Mesenteric fat pad (tissue), 1 donor: ENCODE measurements around the gene ARNT2. TPM values are rescaled to one million over a fixed set of nuclear protein-coding genes. Genes with fewer than 3 reads are reported as not detected.
"Not testable (repeated sequence)": the region's sequence is repeated elsewhere in the genome, so short reads cannot be mapped to it uniquely, and the experiment has no call there.

ENCODE experiments used
- DNase-seq: peaks from one replicate; pipeline ENCODE4 v3.0.0-alpha.2; 2020; ENCODE audit warnings: low spot score
- microRNA-seq: library from miRNA; unstranded; fragments of <30 nt; microRNA quantifications from one replicate; pipeline ENCODE4 v1.2.0, GENCODE V29; 2020; ENCODE audit warnings: borderline number of aligned reads
- total RNA-seq: library from RNA; stranded (reverse); fragmentation: NEBNext Ultra II Directional; extraction: Animal tissue kit (Norgen Biotek cat#: 25700); gene quantifications from one replicate; pipeline ENCODE4 v1.2.1, GENCODE V29; 2021
- donor health status: DM: yes; HTN: yes; CAD: no.

ARNT2 gene
- total RNA-seq, 1 donor from 2014 or later = 1.8 TPM

DNA sequence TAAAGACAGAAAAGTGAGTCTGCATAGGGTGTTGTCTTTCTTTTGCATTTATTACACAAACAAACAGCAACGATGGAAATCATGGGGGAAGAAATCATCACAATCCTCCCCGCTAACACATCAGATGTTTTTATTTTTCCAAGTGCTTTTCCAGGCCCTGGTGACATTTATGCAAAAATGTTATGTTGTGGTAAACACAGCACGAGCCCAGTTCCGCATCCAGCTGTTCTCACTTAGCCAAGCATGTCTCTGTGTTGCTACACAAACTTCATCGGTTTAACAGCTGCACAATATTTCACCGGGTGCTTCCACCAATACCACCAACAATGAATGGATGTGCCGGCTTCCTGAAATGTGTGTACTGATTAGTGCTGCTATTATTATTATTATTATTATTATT, 237.2 kb downstream of the ARNT2 start:
- no peak for DNase-seq

- DNase-seq = no peak
Observed at GRCh38 chr15:80643431-80643951, 239.3 kb downstream of the ARNT2 start.

DNA sequence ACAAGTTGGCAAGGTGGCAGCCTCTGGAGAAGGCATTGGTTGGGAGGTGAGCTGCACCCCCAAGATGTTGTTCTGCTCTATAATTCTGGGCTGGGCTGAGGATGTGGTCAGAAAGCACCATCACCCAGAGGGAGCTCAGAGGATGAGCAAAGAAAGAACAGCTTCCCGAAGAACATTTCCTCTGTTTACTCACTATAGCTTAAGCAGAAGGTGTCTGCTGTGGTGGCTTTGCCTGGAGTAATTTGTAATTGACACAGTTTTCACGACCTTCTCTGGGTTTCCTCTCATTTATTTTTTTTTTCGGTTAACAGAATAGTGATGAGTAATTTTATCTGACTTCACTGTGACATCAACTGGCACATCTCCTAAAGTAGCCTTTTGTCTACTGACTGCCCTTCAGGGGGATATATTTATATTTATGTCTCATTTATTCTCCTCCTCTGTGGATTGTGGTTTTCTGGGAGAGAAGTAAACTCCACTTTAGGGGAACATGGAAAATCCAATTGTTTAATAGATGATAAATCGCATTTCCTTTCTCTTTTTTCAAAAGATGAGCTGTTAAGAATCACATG, 241.4 kb downstream of the ARNT2 start:
- no peak for DNase-seq

- DNase-seq = not testable (repeated sequence)
Observed at GRCh38 chr15:80647424-80647823, 243.2 kb downstream of the ARNT2 start.

Small RNA genes lying within 50 kb of the gene (microRNA-seq; reads per million reads assigned to microRNA genes)
- not detected for gene MIR5572

Other genes with a start within 250 kb of the ARNT2 start
- not detected for gene CTXND1, start 152.2 kb upstream of the ARNT2 start, total RNA-seq